GM12873 (cell line): ENCODE results near the gene C2.

Experiments used
- CTCF ChIP-seq: IDR thresholded peaks from 2 replicates; pipeline ENCODE4 v1.5.1; 2012; ENCODE audit warnings: low read depth, mild to moderate bottlenecking, moderate library complexity, low read length, control low read depth; ENCODE audit not compliant: insufficient read depth; ENCODE audit errors: missing control alignments

C2 gene

GRCh38 chr6:31948306-31948705 lies 20.8 kb downstream of the C2 start:
- no peak for TF ChIP-seq CTCF

- TF ChIP-seq CTCF = no peak
Measured at GRCh38 chr6:31948753-31949413, 21.4 kb downstream of the C2 start.

GRCh38 chr6:31949926-31950548 lies 22.5 kb downstream of the C2 start:
- no peak for TF ChIP-seq CTCF

- peak; percentile 60 for TF ChIP-seq CTCF
Measured at GRCh38 chr6:31952140-31952805, 24.8 kb downstream of the C2 start.

GRCh38 chr6:31952890-31953289 lies 25.4 kb downstream of the C2 start:
- TF ChIP-seq CTCF = no peak

GRCh38 chr6:31954511-31954910 lies 27.0 kb downstream of the C2 start:
- no peak for TF ChIP-seq CTCF

GRCh38 chr6:31956796-31957195 lies 29.3 kb downstream of the C2 start:
- no peak for TF ChIP-seq CTCF
